HepG2 (cell line): ENCODE results near the gene GRB2. TPM values are rescaled to one million over a fixed set of nuclear protein-coding genes. Genes with fewer than 3 reads are reported as not detected.

ENCODE experiments used
- AFF4 ChIP-seq: sonication (generic); formaldehyde crosslinking; IDR thresholded peaks from 2 replicates; pipeline ENCODE4 v1.4.0; 2020; ENCODE audit warnings: missing genetic modification reagents
- ATF2 ChIP-seq: sonication (generic); formaldehyde crosslinking; IDR thresholded peaks from 2 replicates; pipeline ENCODE4 v1.4.0; 2020; ENCODE audit warnings: missing genetic modification reagents
- BRF2 ChIP-seq: sonication (generic); formaldehyde crosslinking; IDR thresholded peaks from 2 replicates; pipeline ENCODE4 v1.8.1; 2022; ENCODE audit warnings: mild to moderate bottlenecking, missing genetic modification reagents
- DMAP1 ChIP-seq: IDR thresholded peaks from 2 replicates; pipeline ENCODE4 v1.6.1; 2016
- EED ChIP-seq: sonication (generic); formaldehyde crosslinking; IDR thresholded peaks from 2 replicates; pipeline ENCODE4 v1.5.0; 2020; ENCODE audit warnings: mild to moderate bottlenecking, missing genetic modification reagents
- EHMT2 ChIP-seq: fragments of 200-600 bp; sonication (generic); IDR thresholded peaks from 2 replicates; pipeline ENCODE4 v1.7.0; 2017; ENCODE audit warnings: antibody characterized with exemption, low read depth, low read length, borderline replicate concordance
- HBP1 ChIP-seq: IDR thresholded peaks from 2 replicates; pipeline ENCODE4 v1.6.1; 2016; ENCODE audit warnings: low read depth, control low read depth
- HMGA1 ChIP-seq: sonication (generic); formaldehyde crosslinking; conservative IDR thresholded peaks from 2 replicates; pipeline ENCODE4 v1.4.0; 2020; ENCODE audit warnings: missing genetic modification reagents
- HNF4A ChIP-seq: sonication (generic); formaldehyde crosslinking; IDR thresholded peaks from 2 replicates; pipeline ENCODE4 v1.4.0; 2020; ENCODE audit warnings: missing genetic modification reagents
- MEF2D ChIP-seq: sonication (generic); formaldehyde crosslinking; IDR thresholded peaks from 2 replicates; pipeline ENCODE4 v1.5.1; 2020; ENCODE audit warnings: mild to moderate bottlenecking, missing genetic modification reagents
- NBN ChIP-seq: fragments of 450-650 bp; conservative IDR thresholded peaks from 2 replicates; pipeline ENCODE4 v1.6.1; 2017
- PPARG ChIP-seq: conservative IDR thresholded peaks from 2 replicates; pipeline ENCODE4 v1.6.1; 2016; ENCODE audit warnings: missing biosample characterization, missing genetic modification reagents
- PREB ChIP-seq: sonication (generic); formaldehyde crosslinking; IDR thresholded peaks from 2 replicates; pipeline ENCODE4 v1.4.0; 2020; ENCODE audit warnings: missing genetic modification reagents
- TBX3 ChIP-seq: fragments of 450-650 bp; IDR thresholded peaks from 2 replicates; pipeline ENCODE4 v1.6.1; 2017; ENCODE audit warnings: antibody characterized with exemption, mild to moderate bottlenecking, inconsistent platforms, borderline replicate concordance
- THAP11 ChIP-seq: IDR thresholded peaks from 2 replicates; pipeline ENCODE4 v1.6.1; 2016; ENCODE audit warnings: missing biosample characterization, missing genetic modification reagents
- ZFP41 ChIP-seq: sonication (generic); formaldehyde crosslinking; IDR thresholded peaks from 2 replicates; pipeline ENCODE4 v1.4.0; 2020; ENCODE audit warnings: mild to moderate bottlenecking, missing genetic modification reagents, borderline replicate concordance
- ZIK1 ChIP-seq: sonication (generic); formaldehyde crosslinking; IDR thresholded peaks from 2 replicates; pipeline ENCODE4 v1.5.0; 2020; ENCODE audit warnings: mild to moderate bottlenecking, low read depth, missing genetic modification reagents, borderline replicate concordance
- ZKSCAN8 ChIP-seq: IDR thresholded peaks from 2 replicates; pipeline ENCODE4 v1.6.1; 2016; ENCODE audit warnings: borderline replicate concordance, missing genetic modification reagents, missing compliant biosample characterization
- ZMAT3 ChIP-seq: sonication (generic); formaldehyde crosslinking; conservative IDR thresholded peaks from 2 replicates; pipeline ENCODE4 v1.7.0; 2021; ENCODE audit warnings: missing genetic modification reagents
- ZNF160 ChIP-seq: sonication (generic); formaldehyde crosslinking; IDR thresholded peaks from 2 replicates; pipeline ENCODE4 v1.8.0; 2022; ENCODE audit warnings: mild to moderate bottlenecking, inconsistent platforms, missing genetic modification reagents
- ZNF564 ChIP-seq: sonication (generic); formaldehyde crosslinking; IDR thresholded peaks from 2 replicates; pipeline ENCODE4 v1.8.1; 2023; ENCODE audit warnings: mild to moderate bottlenecking, missing genetic modification reagents
- ZNF713 ChIP-seq: sonication (generic); formaldehyde crosslinking; IDR thresholded peaks from 2 replicates; pipeline ENCODE4 v1.4.0; 2020; ENCODE audit warnings: mild to moderate bottlenecking, missing genetic modification reagents
- polyA plus RNA-seq, 8 experiments: library from polyadenylated mRNA; depleted of rRNA in 3 of 8; stranded (reverse) in 7 of 8; unstranded in 1 of 8; fragments of >200 nt; fragmentation: Illumina TruSeq in 4 of 8; extraction: Trizol in 4 of 8; gene quantifications; 2 replicates each; pipeline versions ENCODE4 v1.2.1 to v1.2.3, GENCODE V29; 2011 to 2016; ENCODE audit warnings: low read depth in 4 of 8, missing spikeins in 1 of 8, mixed read lengths in 1 of 8; ENCODE audit not compliant: insufficient read depth in 1 of 8
- total RNA-seq, 5 experiments: library from RNA; depleted of rRNA; stranded (reverse); fragments of >200 nt; fragmentation: Illumina TruSeq; extraction: Trizol; gene quantifications; 2 replicates each; pipeline ENCODE4 v1.2.3, GENCODE V29; 2016; ENCODE audit warnings: low read depth in 1 of 5

Gene GRB2
- total and polyA plus RNA-seq, 2 of the 13 experiments (the other 11 are each of a cell fraction or from before 2014, with no cell fraction given): 84.6 to 92.3 TPM

- peak; percentile 63; the same call in 1 of the 2 replicates for TF ChIP-seq ZMAT3 (CRISPR knock-in tag)
- no peak for TF ChIP-seq PREB
- TF ChIP-seq ZNF160 (CRISPR knock-in tag): no peak
- no peak for TF ChIP-seq NBN
- no peak for TF ChIP-seq EED (CRISPR knock-in tag)
- peak; percentile 21; the same call in 1 of the 2 replicates for TF ChIP-seq HBP1 (CRISPR knock-in tag)
- no peak for TF ChIP-seq ZNF713
- TF ChIP-seq EHMT2: no peak
- TF ChIP-seq HNF4A (CRISPR knock-in tag): no peak
- TF ChIP-seq ZNF564 (CRISPR knock-in tag): no peak
- peak; percentile 51; the same call in 1 of the 2 replicates for TF ChIP-seq ZIK1
- peak; percentile 64; the same call in 1 of the 2 replicates for TF ChIP-seq ATF2
- TF ChIP-seq AFF4 (CRISPR knock-in tag): no peak
- peak; percentile 61; the same call in 1 of the 2 replicates for TF ChIP-seq PPARG (CRISPR knock-in tag)
- TF ChIP-seq HMGA1 (CRISPR knock-in tag): no peak
- peak; percentile 56; the same call in 1 of the 2 replicates for TF ChIP-seq ZKSCAN8
- TF ChIP-seq THAP11 (CRISPR knock-in tag): peak; percentile 90
- peak; percentile 62 for TF ChIP-seq MEF2D (CRISPR knock-in tag)
- TF ChIP-seq TBX3: no peak
- TF ChIP-seq DMAP1 (CRISPR knock-in tag): peak; percentile 76; the same call in 1 of the 2 replicates
- no peak for TF ChIP-seq BRF2 (CRISPR knock-in tag)
- no peak; the same call in 1 of the 2 replicates for TF ChIP-seq ZFP41
Measured at GRCh38 chr17:75393523-75394331, 11.8 kb downstream of the GRB2 start (continued).
